Measurements from ENCODE around the gene ZHX3.

Gene ZHX3

GRCh38 chr20:41308726-41309413 lies 8.7 kb downstream of the ZHX3 start:
- DNase-seq (ENCODE audit: low read depth, low spot score) = no peak
- no peak overlapping the region for H3K4me3 ChIP-seq (ENCODE audit: low read length)

- H3K4me3 ChIP-seq (ENCODE audit: low read length) = no peak overlapping the region
- DNase-seq (ENCODE audit: low read depth, low spot score) = no peak
Observed at GRCh38 chr20:41308290-41308711, 9.2 kb downstream of the ZHX3 start.

DNA sequence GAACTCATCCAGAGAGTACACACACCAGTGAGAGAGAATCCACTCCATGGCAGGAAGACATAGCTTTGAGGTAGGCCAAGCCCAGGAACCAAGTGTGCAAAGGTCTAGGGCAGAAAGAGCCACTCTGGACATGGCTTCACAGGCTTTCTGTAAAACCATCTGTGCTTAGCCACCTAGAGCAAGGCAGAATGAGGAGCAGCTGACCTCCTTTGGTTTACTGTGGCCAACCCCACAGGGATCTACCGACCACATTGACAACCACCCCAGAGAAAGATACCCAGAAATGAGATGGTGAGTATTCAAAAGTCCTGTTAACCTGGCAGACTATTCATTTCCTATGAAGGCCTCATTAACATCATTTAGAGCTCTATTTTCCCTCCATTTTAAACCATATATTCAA lies 10.5 kb downstream of the ZHX3 start:
- no peak for DNase-seq (ENCODE audit: low read depth, low spot score)

GRCh38 chr20:41306061-41306727 lies 11.3 kb downstream of the ZHX3 start:
- no peak overlapping the region for H3K4me3 ChIP-seq (ENCODE audit: low read length)

More for the DNA sequence above, 10.5 kb downstream of the ZHX3 start:
- H3K4me3 ChIP-seq (ENCODE audit: low read length) = no peak overlapping the region

DNA sequence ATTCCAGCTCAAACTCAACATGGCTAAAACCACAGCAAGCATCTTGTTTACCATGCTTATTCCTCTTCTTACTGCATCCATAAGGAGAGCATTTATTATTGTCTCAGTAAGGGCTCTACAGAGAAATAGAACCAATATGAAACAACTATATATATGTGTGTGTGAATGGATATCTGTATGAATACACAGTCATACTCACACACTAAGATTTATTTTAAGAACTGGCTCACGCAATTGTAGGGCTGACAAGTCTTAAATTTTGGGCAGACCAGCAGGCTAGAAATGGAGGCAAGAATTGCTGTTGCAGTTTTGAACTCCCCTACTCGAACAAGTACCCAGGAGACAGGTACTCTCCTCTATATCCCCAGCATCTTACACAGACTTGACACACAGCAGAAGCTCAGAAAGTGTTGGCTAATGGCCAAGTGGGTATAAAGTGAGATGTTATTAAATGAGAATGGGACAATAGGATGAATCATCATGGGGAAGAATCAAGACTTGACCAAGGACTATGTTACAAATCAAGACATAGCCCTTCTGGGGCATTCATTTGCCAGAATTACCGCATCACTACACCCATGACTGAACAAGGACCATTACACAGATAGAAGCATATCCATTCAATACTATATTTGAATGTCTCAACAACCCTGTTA lies 13.0 kb downstream of the ZHX3 start:
- H3K4me3 ChIP-seq (ENCODE audit: low read length) = no peak overlapping the region
- DNase-seq (ENCODE audit: low read depth, low spot score) = no peak

More at GRCh38 chr20:41306061-41306727, 11.3 kb downstream of the ZHX3 start:
- no peak for DNase-seq (ENCODE audit: low read depth, low spot score)

- no peak for DNase-seq (ENCODE audit: low read depth, low spot score)
- no peak overlapping the region for H3K4me3 ChIP-seq (ENCODE audit: low read length)
Observed at GRCh38 chr20:41304002-41304401, 13.5 kb downstream of the ZHX3 start.

GRCh38 chr20:41300886-41301285 lies 16.6 kb downstream of the ZHX3 start:
- no peak for DNase-seq (ENCODE audit: low read depth, low spot score)

DNA sequence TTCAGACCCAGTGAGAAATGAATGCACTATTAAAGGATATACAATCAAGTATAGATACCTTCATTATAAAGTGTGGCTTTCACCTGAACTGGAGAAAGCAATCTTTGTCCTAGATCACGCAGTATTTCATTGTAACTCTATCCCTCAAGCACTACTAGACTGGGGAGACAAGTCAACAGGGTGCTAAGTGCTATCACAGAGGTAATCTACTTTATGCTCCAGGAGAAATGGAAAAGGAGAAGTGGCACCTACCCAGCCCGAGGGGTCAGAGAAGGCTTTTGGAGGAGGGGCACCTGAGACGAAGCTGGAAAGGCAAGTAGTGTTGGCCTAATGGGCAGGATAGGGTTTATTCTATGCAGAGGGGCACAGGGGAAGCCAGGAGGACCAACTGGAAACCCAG lies 17.1 kb downstream of the ZHX3 start:
- no peak overlapping the region for H3K4me3 ChIP-seq (ENCODE audit: low read length)
- DNase-seq (ENCODE audit: low read depth, low spot score) = no peak

More at GRCh38 chr20:41300886-41301285, 16.6 kb downstream of the ZHX3 start:
- H3K4me3 ChIP-seq (ENCODE audit: low read length) = no peak overlapping the region

DNA sequence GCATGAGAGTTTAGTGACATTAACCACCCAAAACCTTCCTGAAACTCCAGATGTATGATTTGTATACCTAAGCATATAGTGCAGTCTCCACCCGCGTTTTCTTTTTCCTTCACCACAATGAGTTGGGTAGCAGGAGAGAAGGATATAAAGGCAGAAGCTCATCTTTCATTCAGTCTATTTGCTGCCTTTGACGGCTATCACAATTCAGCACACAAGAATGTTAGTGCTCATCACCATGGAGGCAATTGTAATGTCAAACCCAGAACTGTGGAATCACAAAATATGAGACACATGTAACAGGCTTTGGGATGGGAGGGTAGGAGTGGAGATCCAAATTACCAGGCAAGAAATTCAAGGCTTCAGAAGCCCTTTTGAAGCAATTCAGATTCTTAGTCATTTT lies 17.6 kb downstream of the ZHX3 start:
- DNase-seq (ENCODE audit: low read depth, low spot score) = no peak

DNA sequence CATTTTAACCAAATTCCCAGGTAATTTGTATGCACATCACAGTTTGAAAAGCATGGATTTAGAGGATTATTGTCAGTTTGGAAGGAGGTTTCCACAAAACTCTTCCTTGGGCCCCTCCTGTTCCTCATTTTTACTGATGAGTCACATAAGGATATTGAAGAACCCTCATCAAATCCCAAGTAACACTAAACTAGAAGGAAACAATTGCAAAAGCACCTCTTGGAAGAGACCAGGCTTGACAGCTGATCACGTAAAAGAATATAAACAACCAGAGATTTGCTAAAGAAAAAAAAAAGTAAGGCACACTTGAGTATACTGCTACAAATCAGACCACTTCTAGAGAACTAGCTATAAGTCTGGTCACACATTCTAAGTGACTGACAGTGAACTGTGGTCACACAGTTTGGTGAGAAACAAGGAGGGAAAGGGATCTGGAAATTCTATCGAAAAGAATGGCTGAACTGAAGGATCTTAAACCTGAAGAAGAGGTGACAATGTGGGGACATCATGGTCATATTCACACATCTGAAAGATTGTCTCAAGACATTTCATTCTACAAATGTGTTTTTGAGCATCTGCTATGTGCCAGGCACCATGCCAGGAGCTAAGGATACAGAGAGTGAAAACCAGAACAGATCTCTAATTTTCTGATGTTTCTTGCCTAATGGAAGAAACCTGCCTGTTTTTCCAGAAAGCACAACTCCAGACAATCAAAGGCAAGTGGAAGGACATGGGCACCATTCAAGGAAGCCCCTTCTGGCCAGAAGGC lies 24.1 kb downstream of the ZHX3 start:
- no peak overlapping the region for H3K4me3 ChIP-seq (ENCODE audit: low read length)
- DNase-seq (ENCODE audit: low read depth, low spot score) = no peak

More for the DNA sequence above, 17.6 kb downstream of the ZHX3 start:
- no peak overlapping the region for H3K4me3 ChIP-seq (ENCODE audit: low read length)

DNA sequence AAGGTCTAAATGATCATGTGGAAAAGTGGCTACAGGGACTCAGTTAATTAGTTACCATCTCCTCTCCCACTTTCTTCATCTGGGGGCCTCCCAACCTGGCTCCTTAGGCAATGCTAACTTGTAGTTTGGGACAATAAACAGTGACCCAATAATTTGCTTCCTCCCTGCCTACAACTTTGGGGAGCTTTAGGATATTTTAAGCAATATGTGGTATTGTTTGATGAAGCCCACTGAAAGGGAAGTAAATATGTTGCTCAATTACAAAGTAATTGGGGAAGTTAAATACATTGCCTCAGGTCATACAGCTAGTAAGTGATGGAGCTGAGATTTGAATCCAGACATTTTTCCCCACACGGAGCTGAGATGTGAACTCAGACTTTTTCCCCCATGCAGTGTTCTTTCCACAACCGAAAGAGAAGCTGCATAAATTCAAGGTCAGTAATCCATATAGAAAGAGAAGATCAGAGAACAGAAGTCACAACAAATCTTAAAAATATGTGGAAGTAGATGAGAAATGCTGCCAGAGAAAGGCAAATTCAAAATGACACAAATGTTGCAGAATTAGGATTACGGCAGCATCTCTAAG lies 26.6 kb downstream of the ZHX3 start:
- no peak overlapping the region for H3K4me3 ChIP-seq (ENCODE audit: low read length)
- no peak for DNase-seq (ENCODE audit: low read depth, low spot score)

GRCh38 chr20:41287327-41287726 lies 30.2 kb downstream of the ZHX3 start:
- no peak for DNase-seq (ENCODE audit: low read depth, low spot score)
- H3K4me3 ChIP-seq (ENCODE audit: low read length) = no peak overlapping the region

DNA sequence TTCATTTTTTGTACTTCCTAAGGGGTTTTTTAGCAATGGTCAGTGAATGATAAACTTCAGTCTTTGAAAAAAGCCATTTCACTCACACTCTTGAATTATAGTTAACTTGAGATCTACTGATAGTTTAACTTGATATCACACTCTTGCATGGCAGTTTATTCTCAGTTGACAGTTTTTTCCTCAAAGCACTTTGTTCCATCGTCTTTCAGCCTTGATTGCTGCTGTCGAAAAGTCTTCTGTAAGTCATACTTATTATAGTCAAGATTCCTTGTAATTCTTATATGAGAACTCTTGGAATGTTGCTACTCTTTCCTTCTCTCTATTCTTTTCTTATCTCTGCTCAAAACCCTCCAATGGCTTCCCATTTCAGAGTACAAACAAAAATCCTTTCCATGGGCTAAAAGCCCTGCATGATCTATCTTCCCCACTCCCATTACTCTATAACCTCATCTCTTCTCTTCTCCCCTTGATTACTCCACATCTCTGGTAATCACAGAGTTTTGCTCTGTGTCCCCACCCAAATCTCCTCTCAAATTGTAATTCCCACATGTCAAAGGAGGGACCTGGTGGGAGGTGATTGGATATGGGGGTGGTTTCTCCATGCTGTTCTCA lies 31.2 kb downstream of the ZHX3 start:
- no peak for DNase-seq (ENCODE audit: low read depth, low spot score)
- no peak overlapping the region for H3K4me3 ChIP-seq (ENCODE audit: low read length)

DNA sequence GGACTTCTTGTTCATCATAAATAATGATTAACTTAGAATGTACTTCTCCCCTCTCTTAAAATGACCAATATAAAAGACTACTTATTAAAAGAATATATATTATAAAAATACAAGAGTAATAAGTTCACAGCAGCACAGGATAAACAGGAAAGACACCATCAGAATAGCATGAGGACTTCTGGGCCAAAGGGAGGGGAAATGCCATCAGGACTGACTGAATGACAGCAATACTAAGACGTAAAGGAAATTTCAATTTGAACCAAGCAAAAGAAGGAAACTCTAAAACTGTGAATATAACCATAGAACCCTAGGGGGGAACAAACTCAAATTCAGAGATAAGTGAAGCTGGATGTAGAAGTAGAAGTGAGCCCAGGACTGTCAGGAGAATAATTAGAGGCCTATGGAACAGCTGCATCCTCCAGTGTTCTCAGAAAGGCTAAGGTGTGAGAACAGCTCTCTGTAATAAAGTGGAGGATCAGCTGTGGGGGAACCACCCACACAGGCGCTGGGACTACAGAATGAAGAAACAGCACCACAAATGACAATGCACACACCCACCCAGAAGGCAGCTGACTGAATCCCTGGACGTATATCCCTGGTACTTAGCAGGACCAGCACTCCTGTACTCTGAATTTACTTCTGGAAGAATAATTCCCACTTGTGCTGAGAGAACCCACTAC lies 37.8 kb downstream of the ZHX3 start:
- no peak overlapping the region for H3K4me3 ChIP-seq (ENCODE audit: low read length)
- no peak for DNase-seq (ENCODE audit: low read depth, low spot score)

DNA sequence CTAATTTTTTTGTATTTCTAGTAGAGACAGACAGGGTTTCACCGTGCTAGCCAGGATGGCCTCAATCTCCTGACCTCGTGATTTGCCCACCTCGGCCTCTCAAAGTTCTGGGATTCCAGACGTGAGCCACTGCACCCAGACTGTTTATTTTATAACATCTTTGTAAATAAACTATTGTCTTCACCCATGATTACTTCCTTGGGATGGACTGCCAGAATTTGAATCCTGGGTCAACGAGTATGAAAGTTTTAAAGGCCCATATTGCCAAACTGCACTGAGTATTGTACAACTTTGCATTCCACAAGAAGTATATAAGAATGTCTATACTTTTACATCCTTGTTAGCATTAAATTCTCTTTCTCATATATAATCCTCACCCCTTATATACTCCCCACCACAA lies 38.6 kb downstream of the ZHX3 start:
- no peak overlapping the region for H3K4me3 ChIP-seq (ENCODE audit: low read length)
- no peak for DNase-seq (ENCODE audit: low read depth, low spot score)

DNA sequence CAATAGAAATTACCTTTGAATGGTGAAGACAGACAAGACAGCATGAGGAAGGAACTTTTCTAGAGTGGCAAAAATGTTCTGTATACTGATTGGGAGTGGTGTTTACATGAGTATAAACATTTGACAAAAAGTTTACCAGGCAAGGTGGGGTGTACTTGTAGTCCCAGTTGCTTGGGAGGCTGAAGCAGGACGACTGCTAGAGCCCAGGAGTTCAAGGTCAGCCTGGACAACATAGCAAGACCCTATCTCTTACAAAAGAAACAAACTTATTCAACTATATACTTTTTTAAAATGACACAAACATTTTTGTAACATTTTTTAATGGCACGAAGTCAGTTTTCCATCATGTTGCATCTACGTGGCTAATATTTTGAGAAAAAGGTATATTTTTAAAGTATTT lies 40.5 kb downstream of the ZHX3 start:
- DNase-seq (ENCODE audit: low read depth, low spot score) = no peak

GRCh38 chr20:41276317-41276751 lies 41.2 kb downstream of the ZHX3 start:
- no peak overlapping the region for H3K4me3 ChIP-seq (ENCODE audit: low read length)
- DNase-seq (ENCODE audit: low read depth, low spot score) = no peak

More for the DNA sequence above, 40.5 kb downstream of the ZHX3 start:
- no peak overlapping the region for H3K4me3 ChIP-seq (ENCODE audit: low read length)

DNA sequence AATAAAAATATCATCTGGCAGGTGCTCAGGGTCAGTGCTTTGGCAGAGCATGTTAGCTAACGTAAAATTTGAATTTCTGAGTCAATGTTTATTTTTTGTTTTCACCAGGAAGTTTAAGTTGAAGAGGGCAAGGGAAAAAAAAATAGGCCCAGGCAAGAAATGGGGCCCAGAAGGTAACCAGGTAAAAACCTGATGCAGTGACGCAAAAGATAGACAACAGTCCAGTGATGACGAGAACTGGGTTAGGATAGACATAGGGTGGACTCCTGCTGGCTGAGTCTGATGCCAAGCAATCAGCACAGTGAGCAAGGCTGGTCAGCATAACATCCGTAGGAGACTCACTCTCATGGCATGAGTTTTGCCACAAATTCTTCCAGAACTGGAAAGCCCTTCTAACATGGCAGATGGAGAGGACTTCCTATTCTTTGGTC lies 42.2 kb downstream of the ZHX3 start:
- DNase-seq (ENCODE audit: low read depth, low spot score) = no peak

More for the DNA sequence above, 42.2 kb downstream of the ZHX3 start:
- H3K4me3 ChIP-seq (ENCODE audit: low read length) = no peak overlapping the region

Measured in Jurkat, Clone E6-1 (cell line).